Kidney (tissue), 14 donors: Measurements from ENCODE around the gene IVNS1ABP. TPM values are rescaled to one million over a fixed set of nuclear protein-coding genes. Genes with fewer than 3 reads are reported as not detected.
"Not testable (repeated sequence)": the region's sequence is repeated elsewhere in the genome, so short reads cannot be mapped to it uniquely, and the experiment has no call there.

Source experiments
- DNase-seq, 5 donors: peaks; one replicate each; pipeline ENCODE4 v3.0.0-alpha.2; 2013 to 2020
- FAIRE-seq: peaks from 2 replicates; lab custom pipeline; 2012; peaks lifted over from hg19 to GRCh38; lab: Jason Lieb, UNC
- H3K27ac ChIP-seq, 2 donors: one replicate each; pipeline ENCODE4 v1.7.0; 2013; ENCODE audit warnings: low read depth in 2 of 2, low read length in 2 of 2, inconsistent platforms in 1 of 2
- H3K27me3 ChIP-seq: one replicate; pipeline ENCODE4 v1.7.1; 2013; ENCODE audit warnings: low read length, inconsistent platforms; ENCODE audit not compliant: control insufficient read depth, insufficient read depth
- H3K36me3 ChIP-seq, 3 donors: one replicate each; pipeline versions ENCODE4 v1.7.0 to v1.7.1; 2013; ENCODE audit warnings: low read length in 3 of 3, control low read depth in 1 of 3, inconsistent platforms in 1 of 3; ENCODE audit not compliant: insufficient read depth in 3 of 3, control insufficient read depth in 2 of 3
- H3K4me1 ChIP-seq, 3 donors: one replicate each; pipeline versions ENCODE4 v1.7.0 to v1.7.1; 2013; ENCODE audit warnings: low read length in 3 of 3, inconsistent platforms in 1 of 3, low read depth in 1 of 3; ENCODE audit not compliant: control insufficient read depth in 2 of 3, insufficient read depth in 2 of 3
- H3K4me3 ChIP-seq, 3 donors: one replicate each; pipeline versions ENCODE4 v1.7.0 to v1.8.1; 2013; ENCODE audit warnings: low read length in 3 of 3, control low read depth in 1 of 3, inconsistent platforms in 1 of 3
- H3K9ac ChIP-seq, 3 donors: one replicate each; pipeline versions ENCODE4 v1.7.0 to v1.7.1; 2013; ENCODE audit warnings: low read length in 3 of 3, control low read depth in 1 of 3, inconsistent platforms in 1 of 3
- H3K9me3 ChIP-seq, 3 donors: one replicate each; pipeline versions ENCODE4 v1.7.0 to v1.7.1; 2013; ENCODE audit warnings: low read length in 3 of 3, control low read depth in 1 of 3, inconsistent platforms in 1 of 3; ENCODE audit not compliant: control insufficient read depth in 2 of 3, insufficient read depth in 1 of 3
- CTCF ChIP-seq: IDR thresholded peaks from 3 replicates; pipeline ENCODE4 v1.5.1; 2012; ENCODE audit warnings: mild to moderate bottlenecking, moderate library complexity, borderline replicate concordance; ENCODE audit not compliant: insufficient read depth; ENCODE audit errors: extremely low read depth
- intact Hi-C: fragments of 100-400 bp; cut with DNase I; formaldehyde crosslinking; loops from one replicate; pipeline ENCODE4 v1.11.1; 2022
- polyA plus RNA-seq: library from polyadenylated mRNA; stranded (reverse); fragments of 350-450 nt; fragmentation: Illumina TruSeq; extraction: RNeasy Lipid Tissue Mini Kit (QIAGEN cat#74804); gene quantifications from one replicate; pipeline ENCODE4 v1.2.3, GENCODE V29; 2014; ENCODE audit warnings: low read depth, low replicate concordance; ENCODE audit not compliant: insufficient read depth
- total RNA-seq: library from RNA; stranded (reverse); fragmentation: NEBNext Ultra II Directional; extraction: Animal tissue kit (Norgen Biotek cat#: 25700); gene quantifications from one replicate; pipeline ENCODE4 v1.2.1, GENCODE V29; 2021
- donor health status: control.
- donor health status: control.
- donor health status: control.
- donor health status: control.
- donor health status: control.
- donor health status: DM: yes; HTN: yes; CAD: no.
- donor health status: Normal renal cell carcinoma (clear cell type).

Gene IVNS1ABP
- total and polyA plus RNA-seq, 2 donors from 2014 or later = 115 to 198 TPM

GRCh38 chr1:185324118-185324517 is 7.1 kb upstream of the IVNS1ABP start:
- FAIRE-seq (no peak), DNase-seq (no peak)
- H3K9ac ChIP-seq = no peak overlapping the region
- H3K4me3 ChIP-seq = no peak overlapping the region
- no peaks in the 10 kb centered on the region for H3K27me3 ChIP-seq
- no peak overlapping the region for H3K27ac ChIP-seq
- peaks cover 0 to 1% (median 0%) of the 10 kb centered on the region in 3 donors for H3K4me1 ChIP-seq
- intact Hi-C loops = no loop called here
- H3K36me3 ChIP-seq = no peaks in the 10 kb centered on the region
- no peaks in the 10 kb centered on the region for H3K9me3 ChIP-seq
- no peak for TF ChIP-seq CTCF

GRCh38 chr1:185322636-185323035 is 5.6 kb upstream of the IVNS1ABP start:
- intact Hi-C loops = no loop called here
- no peak overlapping the region for H3K4me3 ChIP-seq
- peak overlapping the region in 1 of 2 donors; percentile 13 for H3K27ac ChIP-seq
- H3K27me3 ChIP-seq = no peaks in the 10 kb centered on the region
- H3K4me1 ChIP-seq = peaks cover 0 to 6% (median 6%) of the 10 kb centered on the region in 3 donors
- no peak for TF ChIP-seq CTCF
- no peaks in the 10 kb centered on the region for H3K36me3 ChIP-seq
- no peak overlapping the region for H3K9ac ChIP-seq
- DNase-seq (no peak), FAIRE-seq (no peak)
- no peaks in the 10 kb centered on the region for H3K9me3 ChIP-seq

- H3K4me3 ChIP-seq, H3K27ac ChIP-seq, H3K36me3 ChIP-seq, intact Hi-C loops, H3K27me3 ChIP-seq, H3K9me3 ChIP-seq, FAIRE-seq, H3K9ac ChIP-seq, H3K4me1 ChIP-seq: not testable (repeated sequence)
- DNase-seq = peak in 1 of 5 donors; percentile 63
Measured at GRCh38 chr1:185321653-185322221, 4.7 kb upstream of the IVNS1ABP start.

- H3K27ac ChIP-seq, H3K36me3 ChIP-seq, H3K4me1 ChIP-seq, H3K27me3 ChIP-seq, intact Hi-C loops, H3K9me3 ChIP-seq, H3K9ac ChIP-seq, H3K4me3 ChIP-seq, FAIRE-seq, DNase-seq: not testable (repeated sequence)
Measured at GRCh38 chr1:185321104-185321503, 4.1 kb upstream of the IVNS1ABP start.
